Germinal center (tissue), 1 donor: Measurements from ENCODE around the gene BIRC7.
A peak's percentile ranks its signal among the peaks of the same experiment; 100 is the strongest.
"Not testable (repeated sequence)": the region's sequence is repeated elsewhere in the genome, so short reads cannot be mapped to it uniquely, and the experiment has no call there.

Experiments used
- DNase-seq: peaks from one replicate; pipeline ENCODE4 v3.0.0; 2012; ENCODE audit warnings: mixed read lengths, low spot score

Gene BIRC7

DNA sequence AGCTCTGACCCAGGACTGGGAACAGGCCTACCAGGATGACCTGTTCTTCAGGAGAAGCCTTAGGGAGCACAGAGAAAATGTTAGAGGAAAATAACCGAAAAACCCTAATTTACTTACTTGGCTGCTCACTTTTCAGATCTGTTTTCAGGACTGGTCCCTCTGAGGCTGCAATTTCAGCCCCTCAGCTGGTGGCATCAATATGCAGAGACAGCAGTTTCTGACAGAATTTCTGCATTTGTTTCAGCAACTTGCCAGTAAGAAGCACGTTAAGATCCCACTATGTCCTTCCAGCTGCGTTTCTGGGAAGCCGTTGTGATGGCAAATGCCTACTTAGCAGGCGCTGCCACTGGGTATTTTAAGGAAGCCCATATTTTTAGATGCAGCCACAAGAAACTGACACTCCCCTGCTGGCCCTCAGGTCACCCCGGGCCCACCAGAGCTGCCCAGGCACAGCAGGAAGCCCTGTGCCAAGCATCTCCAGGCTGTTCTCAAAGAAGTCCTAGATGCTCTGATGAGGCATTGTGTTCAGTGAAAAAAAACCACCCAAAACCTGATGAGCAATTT lies 27.3 kb upstream of the BIRC7 start:
- DNase-seq, result no peak

DNA sequence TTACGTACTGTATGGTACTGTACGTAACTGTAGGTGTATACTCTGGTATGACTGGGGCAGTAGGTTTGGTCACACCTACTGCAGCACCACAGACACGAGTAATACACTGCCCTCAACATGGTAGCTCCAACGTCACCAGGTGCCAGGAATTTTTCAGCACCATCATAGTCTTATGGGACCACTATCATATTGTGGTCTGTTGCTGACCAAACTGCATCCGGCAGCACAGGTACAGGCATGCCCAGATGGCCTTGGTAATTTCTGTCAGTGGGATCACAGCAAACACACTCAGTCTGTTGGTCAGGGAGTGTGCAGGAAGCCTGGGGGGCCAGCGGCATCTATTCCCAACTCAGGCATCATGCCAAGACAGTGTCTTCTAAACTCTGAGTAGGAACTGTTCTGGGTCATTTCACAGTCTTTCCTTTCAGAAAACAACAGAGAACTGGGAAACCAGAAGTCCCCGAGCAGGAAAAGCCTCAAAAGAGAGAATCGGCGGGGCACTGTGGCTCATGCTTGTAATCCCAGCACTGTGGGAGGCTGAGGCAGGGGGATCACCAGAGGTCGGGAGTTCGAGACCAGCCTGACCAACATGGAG lies 25.6 kb upstream of the BIRC7 start:
- DNase-seq, result no peak

DNA sequence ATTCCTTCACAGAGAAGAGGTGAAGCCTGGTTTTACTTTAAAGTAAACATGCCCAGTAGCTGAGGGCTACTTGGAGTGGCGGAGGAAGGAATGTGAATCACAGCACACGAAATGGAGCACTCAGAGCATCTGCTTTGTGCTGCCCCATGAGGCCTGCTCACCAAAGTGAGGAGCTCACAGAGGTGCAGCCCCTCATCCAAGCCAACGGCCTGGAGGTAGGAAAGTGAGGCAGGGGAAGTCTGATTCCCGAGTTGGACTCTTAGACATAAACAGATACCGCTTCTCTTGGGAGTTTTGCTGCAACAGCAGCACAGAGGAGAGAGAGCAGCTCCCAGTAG lies 23.3 kb upstream of the BIRC7 start:
- DNase-seq, result no peak

DNA sequence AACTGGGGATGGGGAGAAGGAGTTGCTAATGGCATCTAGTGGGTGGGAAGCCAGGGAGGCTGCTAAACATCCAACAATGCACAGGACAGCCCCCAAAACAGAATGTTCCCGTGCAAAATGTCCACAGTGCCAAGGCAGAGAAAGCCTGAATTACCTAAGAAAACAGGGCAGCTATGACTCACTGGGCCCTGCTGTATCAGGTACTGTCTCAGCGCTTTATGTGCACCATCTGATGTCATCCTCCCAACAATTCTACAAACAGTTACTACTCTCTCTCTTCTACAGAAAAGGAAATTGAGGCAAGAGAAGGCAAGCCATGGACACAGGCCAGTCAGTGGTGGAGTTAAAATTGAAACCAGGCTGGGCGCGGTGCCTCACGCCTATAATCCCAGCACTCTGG lies 22.9 kb upstream of the BIRC7 start:
- DNase-seq, result no peak

DNA sequence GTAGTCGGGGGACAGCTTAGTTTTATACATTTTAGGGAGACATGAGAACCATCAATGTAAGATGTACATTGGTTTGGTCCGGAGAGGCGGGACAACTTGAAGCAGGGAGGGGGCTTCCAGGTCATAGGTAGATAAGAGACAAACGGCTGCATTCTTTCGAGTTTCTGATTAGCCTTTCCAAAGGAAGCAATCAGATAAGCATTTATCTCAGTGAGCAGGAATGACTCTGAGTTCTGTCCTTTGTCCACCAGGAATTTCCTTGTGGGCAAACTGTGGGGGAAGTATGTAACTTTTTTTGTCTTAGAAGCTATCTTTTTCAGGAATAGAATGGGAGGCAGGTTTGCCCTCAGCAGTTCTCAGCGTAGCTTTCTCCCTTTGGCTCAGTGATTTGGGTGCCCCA lies 21.2 kb upstream of the BIRC7 start:
- no peak for DNase-seq

DNA sequence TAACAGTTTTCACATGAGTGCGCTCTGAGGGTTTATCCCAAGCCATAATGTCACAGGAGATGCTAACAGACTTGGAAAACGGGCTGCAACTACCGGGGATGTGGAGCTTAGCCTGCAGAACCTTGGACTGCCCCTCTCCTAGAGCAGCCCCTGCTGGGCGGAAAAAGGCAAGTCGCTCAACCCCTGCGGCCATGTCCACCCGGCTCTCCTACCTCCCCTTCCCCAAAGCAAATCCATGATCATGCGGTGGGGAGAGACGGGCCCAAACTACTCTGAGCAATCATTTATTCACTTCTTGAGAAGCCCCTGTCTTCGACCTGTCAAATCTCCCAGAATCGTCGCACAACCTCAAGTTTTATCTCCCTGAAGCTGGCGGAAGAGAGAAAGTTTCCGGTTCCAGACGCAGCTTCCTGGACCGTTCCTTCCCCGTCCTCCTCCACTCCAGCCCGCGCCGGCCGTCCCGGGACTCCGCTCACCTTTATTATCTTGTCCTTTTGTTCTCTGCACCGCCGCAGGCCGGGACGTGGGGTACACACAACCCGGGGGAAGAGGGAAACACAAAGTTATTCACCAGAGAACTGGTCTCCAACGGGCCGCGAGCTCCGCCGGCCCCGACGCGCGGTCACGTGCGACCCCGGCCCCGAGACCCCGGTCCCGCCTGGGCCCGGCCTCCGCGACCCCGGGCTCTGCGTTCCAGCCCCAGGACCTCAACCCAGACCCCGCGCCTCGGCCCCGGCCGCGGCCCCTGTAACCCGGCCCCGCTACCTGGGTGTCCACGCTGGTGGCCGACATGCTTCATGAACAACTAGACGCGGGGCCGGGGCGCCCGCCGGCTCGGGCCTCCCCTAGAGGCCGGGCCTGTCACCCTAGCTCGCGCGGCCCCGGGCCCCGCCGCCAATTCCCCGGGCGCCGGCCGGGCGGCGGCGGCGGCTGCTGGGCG lies 20.3 kb upstream of the BIRC7 start:
- peak; percentile 40 for DNase-seq

DNA sequence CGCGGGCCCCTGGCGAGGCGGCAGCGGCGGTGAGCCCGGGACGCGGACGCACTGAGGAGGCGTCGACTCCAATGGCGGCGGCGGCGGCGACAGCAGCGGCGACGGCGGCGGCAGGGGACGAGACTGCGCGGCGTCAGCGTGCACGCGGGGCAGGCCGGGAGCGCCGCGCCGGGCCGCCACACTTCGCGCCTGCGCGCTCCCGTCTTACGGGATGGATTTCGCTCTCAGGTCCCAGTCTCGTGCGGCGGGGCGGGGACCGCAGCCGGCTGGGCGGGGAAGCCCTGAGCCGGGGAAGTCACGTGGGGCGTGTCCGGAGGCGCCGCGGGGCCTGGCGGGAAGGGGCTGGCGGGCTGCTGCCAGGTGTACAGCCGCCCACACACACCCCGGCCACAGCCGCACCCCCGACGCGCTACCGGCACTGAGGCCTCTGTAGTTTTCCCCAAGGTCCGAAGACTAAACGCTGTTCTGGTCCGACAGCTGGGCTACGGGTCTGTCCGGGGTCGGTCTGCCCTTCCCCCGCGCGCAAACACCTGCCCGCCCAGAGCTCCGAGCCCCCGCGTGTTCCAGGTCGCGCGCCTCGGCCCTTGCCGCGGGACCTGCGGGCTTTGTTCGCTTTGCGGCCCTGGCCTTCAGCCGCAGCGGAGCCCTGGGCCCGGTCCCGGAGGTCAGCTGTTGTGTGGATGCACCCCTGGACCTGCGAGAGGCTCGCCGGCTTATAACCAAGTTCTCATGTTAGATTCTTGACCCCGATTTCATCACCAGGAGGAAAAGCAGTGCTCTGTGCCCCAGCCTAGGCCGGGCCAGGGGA lies 19.5 kb upstream of the BIRC7 start, which contains the start of gene YTHDF1:
Gene YTHDF1 (minus strand): TSS at position 91 of the 808 bp plus-strand sequence. CDS start 239 bp downstream, outside the sequence.
- DNase-seq, result peak; percentile 99

DNA sequence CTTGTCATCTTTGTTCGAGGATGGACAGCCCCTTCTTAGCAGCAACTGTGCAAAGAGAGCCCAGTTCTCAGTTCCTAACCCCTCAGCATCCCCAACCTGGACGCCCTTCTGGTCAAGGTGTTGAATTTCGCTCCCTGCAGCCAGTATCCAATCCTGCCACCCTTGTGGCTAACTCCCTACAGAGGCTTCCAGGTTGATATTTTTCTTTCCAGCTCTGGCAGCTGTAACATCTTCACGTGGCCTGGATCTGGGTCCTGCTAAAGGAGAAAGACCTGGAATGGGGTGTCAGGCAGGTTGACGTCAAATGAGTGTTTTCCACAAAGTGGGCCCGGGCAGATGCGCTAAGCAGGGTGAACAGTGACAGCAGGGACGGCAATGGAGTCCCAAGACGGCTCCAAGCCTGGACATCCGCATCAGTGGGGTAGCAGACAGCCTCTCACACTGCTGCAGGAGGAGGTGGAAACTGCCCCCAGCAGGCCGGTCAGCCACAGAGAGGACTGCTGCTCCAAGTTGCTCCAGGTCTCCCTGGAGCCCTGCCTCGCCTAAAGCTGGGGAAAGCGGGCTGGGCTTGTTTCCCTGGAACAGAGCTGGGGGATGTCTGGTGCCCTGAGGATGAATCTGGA lies 18.7 kb upstream of the BIRC7 start:
- no peak for DNase-seq

DNA sequence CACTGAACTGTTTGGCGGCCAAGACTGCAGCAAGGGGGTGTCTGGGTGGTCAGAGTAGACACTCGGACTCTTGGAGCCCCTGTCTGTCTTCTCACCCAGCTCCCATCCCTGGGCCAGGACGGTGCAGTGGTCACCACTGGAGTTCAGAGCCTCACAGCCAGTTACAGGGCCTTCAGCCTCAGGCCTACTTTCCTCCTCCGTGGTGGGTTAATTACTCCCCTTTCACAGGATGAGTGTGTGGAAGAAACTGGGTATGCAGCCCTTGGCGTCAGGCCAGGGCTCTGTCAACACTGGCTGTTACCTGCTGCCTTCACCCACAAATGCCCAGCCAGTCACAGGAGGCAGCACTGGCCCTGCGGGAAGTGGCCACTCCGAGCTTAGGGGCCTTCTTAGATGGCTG lies 18.0 kb upstream of the BIRC7 start:
- DNase-seq, result no peak

DNA sequence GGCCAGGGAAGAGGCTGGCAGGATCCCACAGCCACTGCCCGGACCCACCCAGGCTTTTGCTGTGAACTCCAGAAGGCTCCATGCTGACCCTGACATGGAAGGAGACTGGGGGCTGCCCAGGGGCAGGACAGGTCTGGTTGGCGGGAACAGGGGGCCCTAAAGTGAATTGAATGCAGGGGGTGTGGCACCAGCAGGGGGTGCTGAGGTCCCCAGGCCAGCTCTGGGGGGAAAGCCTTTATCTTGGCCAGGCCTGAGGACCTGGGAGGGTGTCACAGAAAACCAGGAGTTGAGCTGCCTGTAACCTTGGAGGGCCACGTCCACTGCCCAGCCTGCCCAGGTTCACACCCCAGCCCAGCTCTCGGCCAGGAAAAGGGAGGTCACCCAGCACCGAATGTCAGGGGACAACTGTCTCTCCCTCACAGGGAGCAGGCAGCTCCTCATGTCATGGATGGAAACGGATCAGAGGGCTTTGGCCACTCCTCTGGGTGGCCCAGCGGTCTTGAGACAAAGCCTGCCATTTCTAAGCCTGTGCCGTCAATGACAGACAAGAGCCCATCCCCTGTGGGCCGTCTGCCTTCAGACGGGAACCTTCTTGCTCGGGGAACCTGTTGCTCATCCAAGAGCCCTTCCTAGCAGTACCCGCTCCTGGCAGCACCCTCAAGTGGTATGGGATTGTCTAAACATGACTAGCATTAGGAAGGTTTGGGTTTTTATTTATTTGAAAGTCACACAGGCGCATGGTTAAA lies 16.8 kb upstream of the BIRC7 start:
- no peak for DNase-seq

DNA sequence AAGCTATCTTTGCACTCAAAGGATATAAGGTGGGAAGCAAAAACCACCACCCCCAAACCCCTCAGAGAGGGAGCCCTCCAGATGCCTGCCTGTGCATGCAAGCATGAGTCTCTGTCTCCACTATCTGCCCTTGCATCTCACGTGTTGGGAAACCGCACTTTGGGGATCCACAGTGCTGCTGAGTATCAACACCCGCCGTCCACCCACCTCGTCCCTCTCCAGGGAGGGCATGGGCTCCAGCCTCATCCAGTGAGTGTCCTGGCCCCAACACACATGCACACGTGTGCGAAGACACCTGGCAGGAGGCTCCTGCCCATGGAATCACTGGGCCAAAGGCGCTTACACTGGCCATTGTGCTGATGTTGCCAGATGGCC lies 16.3 kb upstream of the BIRC7 start:
- DNase-seq, result no peak

DNA sequence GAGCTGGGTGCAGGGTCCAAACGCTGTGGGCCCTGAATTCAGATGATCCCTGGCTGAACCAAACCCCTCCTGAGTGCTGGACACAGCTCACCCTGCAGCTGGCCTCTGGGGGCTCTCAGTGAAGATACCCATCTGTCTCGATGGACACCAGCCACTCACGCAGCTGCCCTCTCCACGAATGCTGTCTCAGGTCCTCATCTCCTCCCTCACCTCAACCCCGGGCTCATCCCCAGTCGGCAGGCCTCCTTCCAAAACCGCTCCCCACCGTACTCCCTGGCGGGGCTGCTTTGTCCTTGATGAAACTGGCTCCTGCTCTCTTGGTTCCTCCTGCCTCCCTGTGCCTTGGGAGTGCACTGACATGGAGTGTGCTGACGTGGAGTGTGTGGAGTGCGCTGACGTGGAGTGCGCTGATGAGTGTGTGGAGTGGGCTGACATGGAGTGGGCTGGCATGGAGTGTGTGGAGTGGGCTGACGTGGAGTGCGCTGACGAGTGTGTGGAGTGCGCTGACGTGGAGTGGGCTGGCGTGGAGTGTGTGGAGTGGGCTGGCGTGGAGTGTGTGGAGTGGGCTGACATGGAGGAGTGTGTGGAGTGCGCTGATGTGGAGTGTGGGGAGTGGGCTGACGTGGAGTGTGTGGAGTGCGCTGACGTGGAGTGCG lies 15.7 kb upstream of the BIRC7 start:
- no peak for DNase-seq

DNA sequence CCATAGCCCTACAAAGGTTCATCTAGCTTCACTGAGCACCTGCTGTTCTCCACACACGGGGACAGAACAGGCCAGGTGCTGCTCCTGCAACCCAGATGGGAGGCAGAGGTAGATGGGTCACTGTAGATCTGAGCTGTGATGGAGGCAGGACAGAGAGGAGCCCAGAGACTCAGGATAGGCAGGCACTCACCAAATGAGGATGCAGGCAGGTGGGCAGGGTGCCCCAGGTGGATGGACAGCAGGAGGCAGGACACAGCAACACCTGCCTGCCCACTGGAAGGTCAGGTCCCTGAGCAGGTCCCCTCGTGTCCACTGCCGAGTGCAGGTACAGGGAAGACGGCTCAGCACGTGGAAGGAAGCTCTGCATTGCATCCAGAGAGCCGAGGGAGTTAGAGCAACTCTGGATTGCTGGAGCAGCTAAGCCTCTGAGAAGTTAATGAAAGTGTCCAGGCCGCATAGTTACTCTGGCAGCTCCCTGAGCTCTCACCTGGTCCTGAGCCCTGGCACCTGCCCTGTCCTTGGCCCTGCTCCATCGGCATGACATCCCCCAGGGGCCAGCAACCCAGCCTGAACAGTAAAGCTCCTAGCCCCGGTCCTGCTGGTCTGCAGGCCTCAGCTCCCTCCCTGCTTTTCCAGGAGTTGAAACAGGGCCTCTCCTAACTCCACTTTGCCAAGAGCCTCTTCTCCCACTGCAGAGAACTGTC lies 14.9 kb upstream of the BIRC7 start:
- no peak for DNase-seq

DNA sequence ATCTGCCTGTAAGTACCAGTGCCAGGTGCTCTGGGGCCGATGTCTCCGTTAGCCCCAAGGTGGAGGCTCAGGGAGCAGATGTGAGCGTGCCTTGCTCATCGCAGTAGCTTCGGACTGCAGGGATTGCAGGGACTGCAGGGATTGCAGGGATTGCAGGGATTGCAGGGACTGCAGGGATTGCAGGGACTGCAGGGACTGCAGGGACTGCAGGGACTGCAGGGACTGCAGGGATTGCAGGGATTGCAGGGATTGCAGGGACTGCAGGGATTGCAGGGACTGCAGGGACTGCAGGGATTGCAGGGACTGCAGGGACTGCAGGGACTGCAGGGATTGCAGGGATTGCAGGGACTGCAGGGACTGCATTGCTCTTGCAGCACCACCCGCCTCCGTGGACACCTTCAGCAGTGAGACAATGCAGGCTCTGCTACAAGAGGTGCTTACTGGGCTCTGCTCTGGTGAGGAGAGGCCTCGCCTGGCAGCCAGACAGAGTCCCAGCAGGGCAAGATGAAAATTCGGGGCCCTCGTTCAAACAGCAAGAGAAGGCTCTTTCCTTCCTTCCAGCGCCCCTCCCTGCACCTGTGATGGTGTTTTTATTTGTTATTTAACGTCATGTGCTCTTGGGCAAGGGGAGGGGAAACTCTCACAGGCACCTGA lies 14.2 kb upstream of the BIRC7 start:
- not testable (repeated sequence) for DNase-seq

DNA sequence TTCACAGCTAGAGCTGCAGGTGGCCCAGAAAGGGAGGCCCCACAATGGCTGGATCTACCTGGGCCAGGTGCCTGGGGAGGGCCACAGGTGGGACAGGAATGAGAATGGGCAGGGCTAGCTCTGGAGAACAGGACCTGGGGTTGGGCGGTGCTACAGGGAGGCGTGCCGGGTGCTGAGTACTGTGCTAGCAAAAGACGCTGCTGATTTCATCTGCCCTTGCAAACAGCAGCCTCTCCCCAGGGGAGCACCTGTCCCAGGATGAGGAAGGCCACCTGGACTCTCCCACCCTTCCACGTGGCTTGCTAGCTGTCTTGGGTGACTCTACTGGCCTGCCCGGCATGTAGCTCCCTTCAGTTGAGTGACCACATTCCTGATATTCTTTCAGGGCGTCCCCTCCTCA lies 13.2 kb upstream of the BIRC7 start:
- DNase-seq, result no peak

DNA sequence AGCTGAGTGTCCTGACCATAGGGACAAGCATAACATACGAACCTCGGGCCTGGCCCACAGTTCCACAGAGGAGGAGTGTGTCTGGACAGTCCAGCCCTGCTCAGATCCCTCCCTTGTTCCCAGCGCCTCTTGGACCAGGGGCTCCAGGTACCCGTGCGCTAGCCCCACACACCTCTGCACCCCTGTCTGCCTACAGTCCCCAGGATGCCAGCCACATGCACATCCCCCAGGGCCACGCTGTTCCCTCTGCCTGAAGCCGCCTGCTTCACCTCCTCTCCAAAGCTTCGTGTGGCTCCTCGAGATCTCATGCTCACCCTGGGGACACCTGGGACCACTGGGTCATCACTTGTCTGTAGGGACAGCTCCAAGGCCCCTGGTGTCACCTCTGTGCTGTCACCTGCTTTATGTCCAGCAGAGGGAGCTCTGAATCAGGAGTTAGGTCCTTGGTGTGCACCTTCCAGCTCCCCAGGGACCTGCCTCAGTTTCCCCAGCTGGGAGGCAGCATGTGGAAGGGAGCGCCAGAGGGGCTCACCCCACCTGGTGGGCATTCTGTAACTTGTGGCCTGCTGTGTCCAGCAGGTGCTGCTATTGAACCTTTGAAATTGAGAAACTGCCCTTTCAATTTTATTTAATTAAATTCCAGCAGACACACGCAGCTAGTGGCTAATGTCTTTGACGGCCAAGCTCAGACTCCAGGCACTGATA lies 12.4 kb upstream of the BIRC7 start:
- DNase-seq, result peak; percentile 34

DNA sequence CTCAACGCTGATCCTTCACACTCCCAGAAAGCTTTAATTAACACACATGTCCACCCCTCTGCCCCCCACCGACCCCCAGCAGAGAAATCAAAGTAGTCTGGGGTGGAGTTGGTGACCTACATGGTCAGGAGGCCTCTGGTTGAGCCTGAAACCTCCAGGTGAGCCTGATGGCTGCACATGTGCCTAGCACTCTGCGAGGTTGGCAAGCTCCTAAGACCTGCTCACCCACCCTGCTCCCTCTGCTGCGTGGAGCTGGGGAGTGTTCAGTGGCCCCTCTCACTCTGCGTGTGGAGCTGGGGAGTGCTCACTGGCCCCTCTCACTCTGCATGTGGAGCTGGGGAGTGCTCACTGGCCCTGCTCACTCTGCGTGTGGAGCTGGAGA lies 11.9 kb upstream of the BIRC7 start:
- no peak for DNase-seq

DNA sequence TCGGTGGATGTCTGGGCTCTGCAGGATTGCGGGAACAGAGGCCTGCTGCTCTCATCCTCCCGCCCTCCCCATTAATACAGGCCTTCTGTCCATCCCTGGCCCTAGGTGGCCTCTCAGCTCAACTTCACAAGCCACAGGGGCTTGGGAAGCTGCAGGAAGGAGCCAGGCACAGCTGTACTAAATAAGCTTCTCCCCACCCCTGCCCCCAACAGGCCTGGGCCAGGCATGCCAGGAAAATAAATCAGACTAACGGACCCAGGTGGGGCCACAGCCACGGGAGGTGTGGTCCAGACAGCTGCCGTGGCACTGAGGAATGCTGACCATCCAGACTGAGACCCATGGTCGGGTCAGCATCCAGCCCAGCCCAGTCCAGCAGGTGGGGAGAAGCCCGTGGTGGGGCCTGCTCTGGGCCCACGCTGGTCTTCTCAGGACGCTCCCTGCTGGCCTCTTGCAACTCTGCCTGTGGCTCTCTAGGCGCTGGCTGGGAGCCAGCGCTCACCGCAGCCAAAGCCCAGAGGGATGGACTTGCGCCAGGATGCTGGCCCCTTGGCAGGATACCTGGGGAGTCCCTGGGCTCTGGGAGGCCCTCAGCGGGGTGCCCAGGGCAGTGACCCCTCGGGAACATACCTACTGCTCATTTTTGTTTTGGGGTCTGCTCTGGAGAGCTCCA lies 11.2 kb upstream of the BIRC7 start:
- no peak for DNase-seq

DNA sequence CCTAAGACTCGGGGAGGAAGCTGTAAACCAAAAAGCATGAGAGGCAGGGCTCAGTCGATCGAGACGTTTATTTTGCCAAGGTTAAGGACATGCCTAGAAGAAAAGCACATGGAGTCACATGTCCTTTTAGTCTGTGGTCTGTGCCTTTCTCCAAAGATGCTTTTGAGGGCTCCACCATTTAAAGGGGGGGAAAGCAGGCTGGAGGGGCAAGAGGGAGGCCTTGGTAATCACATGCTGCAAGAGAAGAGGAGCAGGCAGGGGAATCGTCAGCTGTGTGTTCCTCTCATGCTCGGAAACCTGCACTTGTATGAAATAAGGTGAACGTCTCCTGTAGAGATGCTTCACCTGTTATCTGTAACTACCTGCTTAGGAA lies 10.6 kb upstream of the BIRC7 start:
- DNase-seq, result no peak
